BLaER1 treated with 17β-estradiol and CSF1 and Interleukin-3, amounts not matched to agents 10 nM and 100 nM (cell line): ENCODE measurements around the gene SP7.
A peak's percentile ranks its signal among the peaks of the same experiment; 100 is the strongest.
"Not testable (repeated sequence)": the region's sequence is repeated elsewhere in the genome, so short reads cannot be mapped to it uniquely, and the experiment has no call there.

Experiments used
- H3K27ac ChIP-seq, 11 experiments: shearing (Covaris generic); formaldehyde crosslinking; 2 replicates each; pipeline ENCODE4 v1.8.1; 2022
- H3K27me3 ChIP-seq, 11 experiments: shearing (Covaris generic); formaldehyde crosslinking; 2 replicates each; pipeline ENCODE4 v1.8.1; 2022
- H3K36me3 ChIP-seq, 11 experiments: shearing (Covaris generic); formaldehyde crosslinking; 2 replicates each; pipeline ENCODE4 v1.8.1; 2022
- H3K4me1 ChIP-seq, 10 experiments: shearing (Covaris generic); formaldehyde crosslinking; 2 replicates each; pipeline ENCODE4 v1.8.1; 2022
- H3K4me2 ChIP-seq, 11 experiments: shearing (Covaris generic); formaldehyde crosslinking; 2 replicates each; pipeline ENCODE4 v1.8.1; 2022
- H3K4me3 ChIP-seq, 10 experiments: shearing (Covaris generic); formaldehyde crosslinking; 2 replicates each; pipeline ENCODE4 v1.8.1; 2022
- H3K9ac ChIP-seq, 11 experiments: shearing (Covaris generic); formaldehyde crosslinking; 2 replicates each; pipeline ENCODE4 v1.8.1; 2022
- H3K9me3 ChIP-seq, 11 experiments: shearing (Covaris generic); formaldehyde crosslinking; replicated peaks in 1 of 11; 2 replicates each; pipeline ENCODE4 v1.8.1; 2022
- H4K20me1 ChIP-seq, 11 experiments: shearing (Covaris generic); formaldehyde crosslinking; 2 replicates each; pipeline ENCODE4 v1.8.1; 2022
- Cebpa-rat ChIP-seq, 11 experiments: shearing (Covaris generic); IDR thresholded peaks; 2 replicates each; pipeline ENCODE4 v1.8.1; 2022

SP7 gene

GRCh38 chr12:53298164-53298563, 38.0 kb downstream of the SP7 start:
- Histone ChIP-seq H3K9ac (peak overlapping the region; percentile 36 to 97 (median 92); a peak in 18 of 22 replicates), H3K4me1 (peaks cover 66 to 78% (median 76%) of the 10 kb centered on the region in 10 experiments), H3K4me2 (peak overlapping the region in 10 of 11 experiments; percentile 25 to 99 (median 95); a peak in 18 of 22 replicates), H3K27me3 (no peaks in the 10 kb centered on the region), H3K27ac (peak overlapping the region in 10 of 11 experiments; percentile 43 to 95 (median 76); a peak in 17 of 22 replicates), H3K36me3 (peaks cover 19 to 70% (median 55%) of the 10 kb centered on the region in 11 experiments), H4K20me1 (peaks cover 0 to 32% (median 10%) of the 10 kb centered on the region in 11 experiments; a peak in 12 of 22 replicates), H3K4me3 (peak overlapping the region in 7 of 10 experiments; percentile 2 to 96 (median 30); a peak in 9 of 20 replicates), H3K9me3 (no peaks in the 10 kb centered on the region)
- TF ChIP-seq Cebpa-rat (IDR thresholded peaks at IDR 0.05) = peak in 9 of 11 experiments; percentile 30 to 77 (median 65); a peak in 12 of 22 replicates

- H3K27ac ChIP-seq = peak overlapping the region in 9 of 11 experiments; percentile 70 to 95 (median 78); a peak in 10 of 22 replicates
- H3K4me3 ChIP-seq = peak overlapping the region in 5 of 10 experiments; percentile 30 to 96 (median 88); a peak in 9 of 20 replicates
- peaks cover 15 to 70% (median 55%) of the 10 kb centered on the region in 11 experiments for H3K36me3 ChIP-seq
- H3K4me1 ChIP-seq = peaks cover 60 to 68% (median 65%) of the 10 kb centered on the region in 10 experiments
- H3K4me2 ChIP-seq = peak overlapping the region in 10 of 11 experiments; percentile 88 to 99 (median 95); a peak in 17 of 22 replicates
- not testable (repeated sequence) for H3K9me3 ChIP-seq, H3K27me3 ChIP-seq
- peak overlapping the region; percentile 79 to 97 (median 94); a peak in 18 of 22 replicates for H3K9ac ChIP-seq
- H4K20me1 ChIP-seq = peaks cover 0 to 21% (median 2%) of the 10 kb centered on the region in 11 experiments; a peak in 7 of 22 replicates
These were observed 39.0 kb downstream of the SP7 start for GRCh38 chr12:53297106-53297505.

- H3K4me2 ChIP-seq = peak overlapping the region; percentile 85 to 99 (median 94)
- H3K9ac ChIP-seq = peak overlapping the region; percentile 89 to 97 (median 94)
- peaks cover 0 to 12% (median 0%) of the 10 kb centered on the region in 11 experiments; a peak in 5 of 22 replicates for H4K20me1 ChIP-seq
- peak overlapping the region; percentile 83 to 95 (median 89) for H3K27ac ChIP-seq
- peak overlapping the region; percentile 78 to 98 (median 91) for H3K4me3 ChIP-seq
- H3K4me1 ChIP-seq = peaks cover 48 to 55% (median 53%) of the 10 kb centered on the region in 10 experiments
- H3K9me3 ChIP-seq = no peaks in the 10 kb centered on the region
- H3K36me3 ChIP-seq = peaks cover 16 to 70% (median 56%) of the 10 kb centered on the region in 11 experiments; a peak in 21 of 22 replicates
- H3K27me3 ChIP-seq = no peaks in the 10 kb centered on the region
- TF ChIP-seq Cebpa-rat (IDR thresholded peaks at IDR 0.05) = no peak
These were observed 40.3 kb downstream of the SP7 start for GRCh38 chr12:53295891-53296219.

GRCh38 chr12:53295070-53295890, 40.9 kb downstream of the SP7 start, which contains the start of gene PFDN5:
TSS of gene PFDN5 (plus strand) at chr12:53295542. CDS start at chr12:53295568, 26 bp downstream.
- Histone ChIP-seq H3K9me3 (no peaks in the 10 kb centered on the region), H3K4me3 (peak within 1 kb of the TSS; percentile 78 to 98 (median 91)), H3K9ac (peak within 1 kb of the TSS; percentile 89 to 97 (median 94)), H3K27me3 (no peaks in the 10 kb centered on the region), H3K4me1 (peaks cover 42 to 49% (median 47%) of the 10 kb centered on the region in 10 experiments), H4K20me1 (peaks cover 0 to 12% (median 0%) of the 10 kb centered on the region in 11 experiments; a peak in 5 of 22 replicates), H3K4me2 (peak within 1 kb of the TSS; percentile 85 to 99 (median 94)), H3K36me3 (peaks cover 19 to 75% (median 61%) of the 10 kb centered on the region in 11 experiments; a peak in 21 of 22 replicates), H3K27ac (peak within 1 kb of the TSS; percentile 83 to 95 (median 89))
- TF ChIP-seq Cebpa-rat (IDR thresholded peaks at IDR 0.05) = no peak

GRCh38 chr12:53292426-53292825, 43.7 kb downstream of the SP7 start:
- peaks cover 22 to 40% (median 25%) of the 10 kb centered on the region in 10 experiments for H3K4me1 ChIP-seq
- H3K36me3 ChIP-seq = peaks cover 19 to 86% (median 74%) of the 10 kb centered on the region in 11 experiments; a peak in 21 of 22 replicates
- TF ChIP-seq Cebpa-rat (IDR thresholded peaks at IDR 0.05) = no peak
- H3K27me3 ChIP-seq = no peaks in the 10 kb centered on the region
- no peak overlapping the region for H3K9ac ChIP-seq
- H3K27ac ChIP-seq = no peak overlapping the region
- no peak overlapping the region for H3K4me2 ChIP-seq
- no peaks in the 10 kb centered on the region for H3K9me3 ChIP-seq
- peaks cover 0 to 10% (median 0%) of the 10 kb centered on the region in 11 experiments; a peak in 3 of 22 replicates for H4K20me1 ChIP-seq
- H3K4me3 ChIP-seq = no peak overlapping the region

GRCh38 chr12:53290661-53291060, 45.5 kb downstream of the SP7 start:
- peak overlapping the region in 1 of 11 experiments; percentile 17; a peak in 1 of 22 replicates for H3K9ac ChIP-seq
- peaks cover 7 to 30% (median 13%) of the 10 kb centered on the region in 10 experiments; a peak in 19 of 20 replicates for H3K4me1 ChIP-seq
- no peak overlapping the region for H3K4me2 ChIP-seq
- H4K20me1 ChIP-seq = peaks cover 0 to 6% (median 0%) of the 10 kb centered on the region in 11 experiments; a peak in 2 of 22 replicates
- H3K4me3 ChIP-seq = no peak overlapping the region
- peaks cover 25 to 90% (median 85%) of the 10 kb centered on the region in 11 experiments; a peak in 21 of 22 replicates for H3K36me3 ChIP-seq
- no peaks in the 10 kb centered on the region for H3K27me3 ChIP-seq
- no peaks in the 10 kb centered on the region for H3K9me3 ChIP-seq
- no peak overlapping the region for H3K27ac ChIP-seq
- TF ChIP-seq Cebpa-rat (IDR thresholded peaks at IDR 0.05) = no peak

- peaks cover 0 to 6% (median 0%) of the 10 kb centered on the region in 11 experiments; a peak in 2 of 22 replicates for H4K20me1 ChIP-seq
- H3K4me3 ChIP-seq = no peak overlapping the region
- peaks cover 4 to 27% (median 10%) of the 10 kb centered on the region in 10 experiments; a peak in 19 of 20 replicates for H3K4me1 ChIP-seq
- no peak overlapping the region for H3K27ac ChIP-seq
- H3K27me3 ChIP-seq = no peaks in the 10 kb centered on the region
- H3K4me2 ChIP-seq = no peak overlapping the region
- TF ChIP-seq Cebpa-rat (IDR thresholded peaks at IDR 0.05) = no peak
- H3K36me3 ChIP-seq = peaks cover 28 to 98% (median 91%) of the 10 kb centered on the region in 11 experiments
- no peaks in the 10 kb centered on the region for H3K9me3 ChIP-seq
- H3K9ac ChIP-seq = peak overlapping the region in 5 of 11 experiments; percentile 7 to 34 (median 11); a peak in 4 of 22 replicates
These were observed 46.3 kb downstream of the SP7 start for GRCh38 chr12:53289891-53290290.

GRCh38 chr12:53288322-53288721, 47.8 kb downstream of the SP7 start:
- H3K9me3 ChIP-seq = no peaks in the 10 kb centered on the region
- H3K36me3 ChIP-seq = peaks cover 41 to 100% (median 94%) of the 10 kb centered on the region in 11 experiments
- H3K27me3 ChIP-seq = no peaks in the 10 kb centered on the region
- no peak for TF ChIP-seq Cebpa-rat (IDR thresholded peaks at IDR 0.05)
- H3K4me3 ChIP-seq = no peak overlapping the region
- peak overlapping the region in 3 of 11 experiments; percentile 4 to 39 (median 11); a peak in 5 of 22 replicates for H3K27ac ChIP-seq
- H3K9ac ChIP-seq = peak overlapping the region in 4 of 11 experiments; percentile 13 to 57 (median 38); a peak in 4 of 22 replicates
- H3K4me2 ChIP-seq = peak overlapping the region in 2 of 11 experiments; percentile 45 to 56; a peak in 5 of 22 replicates
- peaks cover 0 to 6% (median 0%) of the 10 kb centered on the region in 11 experiments; a peak in 2 of 22 replicates for H4K20me1 ChIP-seq
- H3K4me1 ChIP-seq = peaks cover 0 to 21% (median 4%) of the 10 kb centered on the region in 10 experiments; a peak in 9 of 20 replicates
